ENCODE results near the gene MTA1. TPM values are rescaled to one million over a fixed set of nuclear protein-coding genes. Genes with fewer than 3 reads are reported as not detected.

Gene MTA1
- total and polyA plus RNA-seq, 2 donors (not counting 1 experiment from before 2014, with no cell fraction given) = 137 to 147 TPM

- ChIA-PET CTCF (interaction anchor here (0.6 to 1.5 kb wide), 3 partner anchors 38 to 116 kb away, joined by 3 to 5 read pairs (median 4); no protein-coding TSS in a partner anchor), POLR2A (interaction anchor here (0.7 to 1.0 kb wide), 2 partner anchors 89 to 286 kb away, joined by 3 read pairs; no protein-coding TSS in a partner anchor)
- Mint-ChIP-seq H3K27ac (peak within 1 kb of the TSS; percentile 95), H3K27me3 (no peaks in the 10 kb centered on the region), H3K4me3 (peak within 1 kb of the TSS; percentile 88), H3K4me1 (peaks cover 60% of the 10 kb centered on the region), H3K9me3 (ENCODE audit: insufficient read depth) (no peaks in the 10 kb centered on the region)
- TF ChIP-seq CTCF (IDR thresholded peaks at IDR 0.05) = no peak
- no peak for TF ChIP-seq EZH2 (IDR thresholded peaks at IDR 0.05; ENCODE audit: borderline replicate concordance, insufficient read depth, low read depth, low read length, poor library complexity, severe bottlenecking)
- Histone ChIP-seq H3K79me2 (ENCODE audit: control insufficient read depth, insufficient read depth, low read length) (peaks cover 6% of the 10 kb centered on the region), H3K9ac (ENCODE audit: low read length) (peak within 1 kb of the TSS; percentile 96), H3K27ac (ENCODE audit: low read length in 2 of 2) (peak within 1 kb of the TSS; percentile 94 to 99), H3K4me3 (ENCODE audit: control extremely low read depth in 1 of 5, extremely low read depth in 1 of 5, insufficient read depth in 1 of 5, low read depth in 2 of 5, low read length in 4 of 5) (peak within 1 kb of the TSS in 4 of 5 experiments; percentile 59 to 88 (median 76)), H4K20me1 (ENCODE audit: control insufficient read depth, insufficient read depth, low read length, poor library complexity, severe bottlenecking) (peaks cover 18% of the 10 kb centered on the region), H2AFZ (ENCODE audit: insufficient read depth, low read depth, low read length, poor library complexity, severe bottlenecking) (peak within 1 kb of the TSS; percentile 30), H3K4me2 (replicated peaks; ENCODE audit: low read depth, low read length, poor library complexity, severe bottlenecking) (peak within 1 kb of the TSS; percentile 100), H3K27me3 (replicated peaks in 1 of 4; ENCODE audit: control extremely low read depth in 1 of 4, control insufficient read depth in 3 of 4, insufficient read depth in 4 of 4, low read length in 3 of 4) (no peaks in the 10 kb centered on the region), H3K4me1 (ENCODE audit: control insufficient read depth in 2 of 2, insufficient read depth in 2 of 2, low read length in 2 of 2) (peaks cover 51 to 77% of the 10 kb centered on the region in 2 donors), H3K36me3 (replicated peaks in 1 of 2; ENCODE audit: control extremely low read depth in 1 of 2, control insufficient read depth in 1 of 2, extremely low read depth in 1 of 2, insufficient read depth in 2 of 2, low read length in 1 of 2) (peaks cover 0 to 6% of the 10 kb centered on the region in 2 experiments), H3K9me3 (ENCODE audit: control extremely low read depth in 1 of 3, control insufficient read depth in 2 of 3, insufficient read depth in 1 of 3, low read length in 2 of 3) (no peaks in the 10 kb centered on the region)
- DNase-seq (peak; percentile 83), ATAC-seq (ENCODE audit: low read depth) (no peak)
- WGBS (ENCODE audit: insufficient coverage) = 4% methylated on average over 56 of the region's 56 CpGs
- intact Hi-C loops (cut with micrococcal nuclease) = loop anchor here (10.0 kb wide), 1 partner anchor 422 kb away; the partner anchor contains the start of gene GPR132
These were observed 66.7 kb downstream of the MTA1 start, which contains the start of gene CRIP1 for GRCh38 chr14:105486163-105486973. TSS of gene CRIP1 (plus strand) at chr14:105486886. CDS start at chr14:105487260, 374 bp downstream.
